HEK293T (cell line): Measurements from ENCODE around the gene TM4SF5.

ENCODE experiments used
- ARNT ChIP-seq: fragments of 450-650 bp; IDR thresholded peaks from 2 replicates; pipeline ENCODE4 v1.6.1; 2017; ENCODE audit warnings: mild to moderate bottlenecking
- BHLHE40 ChIP-seq: fragments of 450-650 bp; IDR thresholded peaks from 2 replicates; pipeline ENCODE4 v1.6.1; 2016; ENCODE audit warnings: mild to moderate bottlenecking, moderate library complexity, borderline replicate concordance
- CTBP1 ChIP-seq: fragments of 450-650 bp; IDR thresholded peaks from 2 replicates; pipeline ENCODE4 v1.6.1; 2016; ENCODE audit warnings: borderline replicate concordance
- ELF4 ChIP-seq: fragments of 450-650 bp; IDR thresholded peaks from 2 replicates; pipeline ENCODE4 v1.6.1; 2017; ENCODE audit warnings: antibody characterized with exemption
- FOXA1 ChIP-seq: fragments of 450-650 bp; IDR thresholded peaks from 2 replicates; pipeline ENCODE4 v1.6.1; 2016; ENCODE audit warnings: mild to moderate bottlenecking
- FOXK2 ChIP-seq: fragments of 450-650 bp; IDR thresholded peaks from 2 replicates; pipeline ENCODE4 v1.6.1; 2016; ENCODE audit warnings: mild to moderate bottlenecking
- FOXM1 ChIP-seq: fragments of 450-650 bp; IDR thresholded peaks from 2 replicates; pipeline ENCODE4 v1.6.1; 2017; ENCODE audit warnings: mild to moderate bottlenecking, borderline replicate concordance
- NFRKB ChIP-seq: fragments of 450-650 bp; IDR thresholded peaks from 2 replicates; pipeline ENCODE4 v1.6.1; 2016; ENCODE audit warnings: mild to moderate bottlenecking, moderate library complexity
- SP1 ChIP-seq: fragments of 450-650 bp; IDR thresholded peaks from 2 replicates; pipeline ENCODE4 v1.6.1; 2017
- SUZ12 ChIP-seq: fragments of 450-650 bp; IDR thresholded peaks from 2 replicates; pipeline ENCODE4 v1.6.1; 2016; ENCODE audit warnings: mild to moderate bottlenecking
- TARDBP ChIP-seq: fragments of 450-650 bp; IDR thresholded peaks from 2 replicates; pipeline ENCODE4 v1.6.1; 2016
- TF ChIP-seq, protein P1 (sequence below): fragments of 450-650 bp; IDR thresholded peaks from 2 replicates; pipeline ENCODE4 v1.6.1; 2016

DNA sequence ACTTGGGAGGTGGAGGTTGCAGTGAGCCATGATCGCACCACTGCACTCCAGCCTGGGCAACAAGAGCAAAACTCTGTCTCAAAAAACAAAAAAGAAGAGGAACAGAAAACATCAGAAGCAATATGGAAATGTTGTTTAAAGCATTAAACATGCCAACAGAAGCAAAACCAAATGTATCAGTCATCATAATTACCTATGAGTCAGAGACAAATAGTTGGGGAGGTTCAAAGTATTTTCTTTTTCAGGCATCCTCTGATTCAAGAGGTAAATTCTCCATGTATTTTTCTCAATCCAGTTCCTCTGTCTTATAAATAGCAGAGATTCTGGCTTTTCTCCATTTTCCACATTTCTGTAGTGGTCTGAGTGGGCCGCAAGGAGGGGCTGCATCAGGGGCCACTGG lies 2.1 kb upstream of the TM4SF5 start:
- TF ChIP-seq ARNT (no peak), FOXK2 (no peak), TARDBP (no peak), SUZ12 (no peak), SP1 (no peak), FOXA1 (no peak), ELF4 (no peak), BHLHE40 (no peak), FOXM1 (no peak), NFRKB (no peak), CTBP1 (no peak)
- TF ChIP-seq, protein P1, sequence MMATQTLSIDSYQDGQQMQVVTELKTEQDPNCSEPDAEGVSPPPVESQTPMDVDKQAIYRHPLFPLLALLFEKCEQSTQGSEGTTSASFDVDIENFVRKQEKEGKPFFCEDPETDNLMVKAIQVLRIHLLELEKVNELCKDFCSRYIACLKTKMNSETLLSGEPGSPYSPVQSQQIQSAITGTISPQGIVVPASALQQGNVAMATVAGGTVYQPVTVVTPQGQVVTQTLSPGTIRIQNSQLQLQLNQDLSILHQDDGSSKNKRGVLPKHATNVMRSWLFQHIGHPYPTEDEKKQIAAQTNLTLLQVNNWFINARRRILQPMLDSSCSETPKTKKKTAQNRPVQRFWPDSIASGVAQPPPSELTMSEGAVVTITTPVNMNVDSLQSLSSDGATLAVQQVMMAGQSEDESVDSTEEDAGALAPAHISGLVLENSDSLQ, result no peak
